SKM-1 treated with dmso at 0.1 percent for 144 hours (cell line): ENCODE data around the gene CGB5.
"Not testable (repeated sequence)": the region's sequence is repeated elsewhere in the genome, so short reads cannot be mapped to it uniquely, and the experiment has no call there.

Source experiments
- DNase-seq: peaks from one replicate; lab custom pipeline; 2025; ENCODE audit not compliant: unreplicated experiment; lab: John Stamatoyannopoulos, UW

CGB5 gene

DNA sequence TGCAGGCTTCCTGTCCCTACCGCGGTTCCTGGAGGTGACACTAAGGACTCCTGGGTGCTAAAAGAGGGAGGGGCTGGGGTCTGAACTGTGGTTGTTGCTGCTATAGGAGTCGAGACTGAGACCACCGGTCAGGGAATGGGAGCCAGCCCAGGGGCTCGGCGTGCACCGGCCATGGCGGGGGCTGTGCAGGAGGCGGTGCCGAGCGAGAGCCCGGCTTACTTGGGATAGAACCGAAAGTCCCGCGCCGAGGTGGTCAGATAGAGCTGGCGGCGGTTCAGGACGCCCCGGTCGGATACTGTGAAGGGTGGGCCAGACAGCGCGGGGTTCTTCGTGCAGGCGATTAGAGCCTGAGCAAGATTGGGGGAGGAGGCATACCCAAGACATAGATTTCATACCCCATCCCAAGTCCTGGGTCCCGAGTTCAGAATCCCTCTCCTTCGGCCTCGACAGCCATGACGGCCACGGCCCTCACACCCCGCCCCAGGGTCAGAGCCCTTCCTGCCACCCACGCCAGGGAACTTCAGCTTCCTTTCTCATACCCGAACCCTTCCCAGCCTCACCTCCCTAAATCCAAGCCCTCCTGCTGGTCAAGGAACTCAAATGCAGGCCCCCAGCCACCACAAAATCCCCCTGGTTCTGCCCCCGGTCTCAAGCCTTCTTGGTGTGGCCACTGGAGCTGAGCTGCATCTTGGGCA is 13.4 kb downstream of the CGB5 start:
- not testable (repeated sequence) for DNase-seq

DNA sequence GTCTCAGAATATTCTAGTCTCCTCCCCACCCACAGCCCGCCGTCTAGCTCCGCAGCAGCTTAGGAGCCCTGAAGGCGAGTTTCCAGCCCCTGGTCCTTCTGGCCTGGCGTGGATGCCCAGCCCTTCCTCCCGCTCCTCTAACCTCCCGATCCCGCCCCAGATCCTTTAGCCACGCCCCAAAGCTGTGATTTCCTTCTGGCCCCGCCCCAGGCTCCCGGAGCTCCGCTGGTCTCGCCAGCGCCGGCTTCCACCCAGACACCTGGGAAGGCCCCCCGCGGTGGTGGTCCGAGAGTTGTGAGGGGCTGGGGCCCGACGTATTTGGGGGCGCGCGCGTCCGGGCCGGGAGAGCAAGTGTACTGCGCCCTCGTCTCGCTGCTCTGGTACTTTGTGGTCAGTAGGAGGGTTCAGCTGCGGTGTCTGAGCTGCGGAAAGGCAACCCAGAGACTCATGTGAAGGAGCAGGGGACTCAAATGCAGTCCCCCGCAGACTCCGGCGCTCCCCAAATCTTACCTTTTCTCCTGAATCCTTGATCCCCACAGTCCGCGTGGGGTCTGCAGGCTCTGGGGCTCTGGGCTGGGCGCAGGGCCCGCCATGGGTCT is 14.1 kb downstream of the CGB5 start, which contains the start of gene CGB7:
Gene CGB7 (minus strand): TSS at position 114 of the 599 bp plus-strand sequence. CDS start 2,374 bp downstream, outside the sequence.
- DNase-seq: no peak

- DNase-seq: no peak
These were observed 14.9 kb downstream of the CGB5 start for GRCh38 chr19:49058562-49058961.

DNA sequence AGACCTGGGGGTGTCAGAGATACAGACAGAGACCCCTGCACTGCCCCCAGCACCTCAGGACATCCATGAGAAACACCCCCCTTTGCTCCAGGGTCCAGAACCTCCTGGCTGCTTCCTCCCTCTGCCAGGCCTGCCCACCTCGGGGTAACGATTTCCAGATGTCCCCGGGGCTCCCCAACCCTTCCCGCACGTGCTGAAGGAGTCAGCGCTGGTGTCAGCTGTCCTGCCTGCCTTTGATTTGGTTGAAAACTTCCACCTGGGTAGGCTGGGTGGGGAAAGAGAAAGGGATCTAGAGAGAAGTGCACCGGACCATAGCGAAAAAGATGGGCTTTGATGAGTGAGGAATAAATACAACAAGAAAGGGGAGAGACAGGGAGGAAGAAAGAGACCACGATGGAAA is 15.4 kb downstream of the CGB5 start:
- DNase-seq: no peak

DNA sequence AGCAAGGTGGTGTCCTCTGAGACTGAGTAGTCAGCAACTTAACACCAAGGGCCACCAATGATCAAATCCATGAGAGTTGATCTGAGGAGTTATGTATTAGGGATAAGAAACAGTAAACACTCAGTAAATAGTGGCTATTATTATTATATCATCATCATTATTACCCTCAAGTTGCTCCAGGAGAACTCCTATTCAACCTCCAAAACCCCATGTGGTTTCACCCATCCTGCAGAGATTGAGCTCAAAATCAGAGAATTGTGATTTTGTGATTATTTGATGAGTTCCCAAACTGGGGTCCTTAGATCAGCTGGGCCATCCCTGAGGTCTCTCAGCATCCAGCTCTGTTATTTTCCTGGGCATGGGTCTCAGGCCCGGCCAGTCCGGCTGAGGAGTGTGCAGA is 17.4 kb downstream of the CGB5 start:
- DNase-seq: no peak

GRCh38 chr19:49061445-49061844 is 17.8 kb downstream of the CGB5 start:
- DNase-seq: no peak

- no peak for DNase-seq
These were observed 20.5 kb downstream of the CGB5 start for GRCh38 chr19:49064029-49064629.

DNA sequence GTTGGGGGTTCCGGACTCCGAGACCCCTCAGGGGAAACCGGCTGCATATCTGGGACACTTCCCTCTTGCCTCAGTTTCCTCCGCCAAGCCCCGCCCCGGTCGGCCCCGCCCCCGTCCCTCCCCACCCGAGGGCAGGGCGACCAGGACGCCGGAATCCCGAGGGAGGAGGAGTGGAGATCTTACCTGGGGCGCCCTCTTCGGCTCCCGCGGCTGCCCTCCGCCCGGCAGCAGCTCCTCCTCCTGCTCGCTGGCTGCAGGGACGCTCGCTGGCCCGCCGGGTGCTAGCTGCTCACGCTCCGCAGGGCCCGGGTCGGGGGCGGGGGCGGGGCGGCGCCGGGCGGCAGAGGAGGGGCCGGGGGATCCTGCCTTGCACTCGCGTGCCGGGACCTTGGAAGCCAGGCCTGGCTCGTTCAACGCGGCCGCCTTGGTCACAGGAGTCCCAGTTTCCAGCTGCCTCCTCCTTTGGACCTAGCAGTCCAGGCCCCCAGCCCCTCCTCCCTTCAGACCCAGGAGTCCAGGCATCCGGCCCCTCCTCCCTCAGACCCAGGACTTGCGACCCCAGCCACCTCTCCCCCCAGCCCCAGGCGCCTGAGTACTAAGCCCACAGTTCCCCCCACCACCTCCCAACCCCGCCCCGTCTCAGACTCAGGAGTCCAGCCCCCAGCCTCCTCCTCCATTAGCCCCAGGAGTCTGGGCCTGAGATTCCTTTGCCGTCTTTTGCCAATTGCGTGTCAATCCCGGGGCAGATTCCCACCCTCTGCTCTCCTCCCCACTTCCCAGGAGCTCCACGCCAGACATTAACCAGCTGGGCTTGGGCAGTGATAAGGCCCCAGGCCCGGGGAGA is 21.3 kb downstream of the CGB5 start, which contains the start of gene NTF4:
Gene NTF4 (minus strand): TSS at position 51 of the 844 bp plus-strand sequence. CDS start 2,821 bp downstream, outside the sequence.
- DNase-seq: no peak

DNA sequence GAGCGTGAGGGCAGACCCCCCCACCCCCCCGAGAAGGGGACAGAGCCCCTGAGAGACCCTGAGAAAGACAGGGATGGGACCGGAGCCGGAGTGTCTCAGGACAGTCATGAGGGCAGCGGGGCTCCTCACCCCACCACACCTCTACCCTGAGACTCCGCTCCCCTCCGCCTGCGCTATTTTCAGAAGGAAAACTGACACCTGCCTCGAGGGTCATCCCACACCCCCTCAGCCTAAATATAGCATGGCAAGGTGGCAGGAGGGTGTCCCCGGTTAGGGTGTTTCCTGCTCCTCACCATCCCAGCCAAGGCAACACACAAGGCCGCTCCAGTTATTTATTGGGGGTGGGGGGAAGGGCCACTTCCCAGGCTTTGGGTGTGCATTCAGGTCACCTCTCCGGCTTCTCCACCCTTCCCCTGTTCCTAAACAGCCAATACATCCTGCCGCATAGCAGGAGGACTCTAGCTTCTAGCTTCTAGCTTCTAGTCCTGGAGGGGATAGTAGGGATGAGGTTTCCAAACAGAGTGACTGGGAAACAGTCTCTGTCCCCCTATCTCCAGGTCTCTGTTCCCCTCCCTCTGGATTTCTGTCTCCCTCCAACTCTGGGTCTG is 22.4 kb downstream of the CGB5 start:
- DNase-seq: no peak

DNA sequence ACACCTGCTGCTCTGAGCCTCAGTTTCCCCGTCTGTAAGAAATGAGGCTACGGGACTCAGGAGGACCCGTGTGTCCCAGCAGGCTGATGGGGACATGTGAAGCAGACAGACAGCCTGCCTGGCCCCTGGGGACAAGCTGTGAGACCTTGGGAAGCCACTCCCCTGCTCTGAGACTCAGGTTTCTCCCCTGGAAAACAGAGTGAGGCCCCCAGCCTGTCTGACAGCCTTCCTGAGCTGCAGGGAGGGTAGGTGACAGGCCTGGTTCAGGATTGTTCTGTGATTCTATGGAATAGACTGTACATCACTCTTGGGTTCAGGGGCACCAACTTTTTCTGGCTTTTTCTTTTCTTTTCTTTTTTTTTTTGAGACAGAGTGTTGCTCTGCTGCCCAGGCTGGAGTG is 23.9 kb downstream of the CGB5 start:
- no peak for DNase-seq

GRCh38 chr19:49069026-49069425 is 25.4 kb downstream of the CGB5 start:
- DNase-seq: no peak

DNA sequence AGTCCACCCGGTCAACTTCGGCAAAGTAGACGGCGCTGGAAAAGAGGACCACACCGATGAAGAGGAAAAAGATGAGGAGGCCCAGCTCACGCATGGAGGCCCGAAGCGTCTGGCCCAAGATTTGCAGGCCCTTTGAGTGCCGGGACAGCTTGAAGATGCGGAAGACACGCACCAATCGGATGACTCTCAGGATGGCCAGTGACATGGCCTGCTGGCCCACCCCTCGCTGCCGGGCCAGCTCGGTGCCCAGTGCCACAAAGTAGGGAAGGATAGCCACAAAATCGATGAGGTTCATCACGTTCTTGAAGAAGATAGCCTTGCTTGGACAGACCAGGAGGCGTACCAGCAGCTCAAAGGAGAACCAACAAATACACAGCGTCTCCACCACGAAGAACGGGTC is 26.8 kb downstream of the CGB5 start:
- no peak for DNase-seq

- DNase-seq: no peak
These were observed 28.4 kb downstream of the CGB5 start for GRCh38 chr19:49071860-49072547.

GRCh38 chr19:49073514-49074378 is 30.1 kb downstream of the CGB5 start:
- DNase-seq: peak; percentile 6

DNA sequence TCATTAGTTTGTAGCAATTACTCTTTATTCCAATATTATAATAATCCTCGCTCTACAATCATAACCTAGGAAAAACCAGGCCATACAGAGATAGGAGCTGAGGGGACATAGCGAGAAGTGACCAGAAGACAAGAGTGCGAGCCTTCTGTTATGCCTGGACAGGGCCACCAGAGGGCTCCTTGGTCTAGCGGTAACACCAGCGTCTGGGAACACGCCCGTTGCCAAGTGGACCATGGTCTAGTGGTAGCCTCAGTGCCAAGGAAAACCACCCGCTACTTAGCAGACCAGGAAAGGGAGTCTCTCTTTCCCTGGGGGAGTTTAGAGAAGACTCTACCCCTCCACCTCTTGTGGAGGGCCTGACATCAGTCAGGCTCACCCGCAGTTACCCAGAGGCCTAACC is 31.2 kb downstream of the CGB5 start:
- DNase-seq: not testable (repeated sequence)

- DNase-seq: no peak
These were observed 36.7 kb downstream of the CGB5 start for GRCh38 chr19:49080392-49080791.

DNA sequence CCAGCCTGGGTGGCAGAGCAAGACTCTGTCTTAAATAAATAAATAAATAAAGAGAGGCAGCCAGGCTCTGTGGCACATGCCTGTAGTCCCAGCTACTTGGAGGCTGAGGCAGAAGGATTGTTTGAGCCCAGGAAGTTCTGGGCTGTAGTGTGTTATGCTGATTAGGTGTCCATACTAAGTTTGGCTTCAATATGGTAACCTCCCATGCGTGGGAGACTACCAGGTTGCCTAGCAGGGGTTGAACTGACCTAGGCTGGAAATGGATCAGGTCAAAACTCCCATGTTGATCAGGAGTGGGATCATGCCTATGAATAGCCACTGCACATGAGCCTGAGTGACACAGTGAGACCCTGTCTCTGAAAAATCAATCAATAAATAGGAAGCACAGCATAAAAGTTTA is 37.6 kb downstream of the CGB5 start:
- DNase-seq: no peak

DNA sequence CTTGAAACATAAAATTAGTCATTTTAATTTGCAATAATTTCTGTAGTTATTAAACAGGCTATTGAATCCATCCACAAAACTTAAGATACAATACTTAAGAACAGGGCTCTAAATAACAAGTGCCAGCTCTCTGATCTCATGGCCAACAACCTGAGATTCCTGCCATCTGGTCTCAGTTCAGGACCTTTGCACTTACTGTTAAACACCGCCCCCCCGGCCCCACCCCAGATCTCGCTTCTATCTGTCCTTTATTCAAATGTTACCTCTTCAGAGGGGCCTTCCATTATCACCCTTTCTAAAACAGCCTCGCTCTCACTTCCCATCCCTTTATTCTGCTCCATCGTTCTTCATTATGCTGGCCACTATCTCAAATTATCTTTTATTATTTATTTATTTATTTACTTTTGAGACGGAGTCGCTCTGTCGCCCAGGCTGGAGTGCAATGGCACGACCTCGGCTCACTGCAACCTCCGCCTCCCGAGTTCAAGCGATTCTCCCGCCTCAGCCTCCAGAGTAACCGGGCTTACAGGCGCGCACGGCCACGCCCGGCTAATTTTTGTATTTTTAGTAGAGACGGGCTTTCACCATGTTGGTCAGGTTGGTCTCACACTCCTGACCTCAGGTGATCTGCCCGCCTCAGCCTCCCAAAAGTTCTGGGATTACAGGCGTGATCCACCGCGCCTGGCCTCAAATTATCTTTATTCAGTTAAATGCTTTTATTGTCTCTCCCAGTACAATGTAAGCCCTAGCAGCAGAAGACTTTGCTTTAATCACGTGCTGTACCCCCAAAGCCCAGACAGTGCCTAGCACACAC is 40.8 kb downstream of the CGB5 start:
- DNase-seq: no peak
